Measurements from ENCODE around the gene KRT81. TPM values are rescaled to one million over a fixed set of nuclear protein-coding genes. Genes with fewer than 3 reads are reported as not detected.

The KRT81 gene
- total and polyA plus RNA-seq, 2 of the 4 experiments (the other 2 are of a cell fraction), result under 0.01 to 0.05 TPM

- WGBS, 2 experiments (ENCODE audit: extremely low coverage in 2 of 2, insufficient read length in 1 of 2), result no CpG with 5 or more reads among the region's 3 CpGs
- no TSS peak for BruUV-seq (replicated peaks)
These were observed 54.8 kb downstream of the KRT81 start for GRCh38 chr12:52236386-52237050.

More at GRCh38 chr12:52236386-52237050, 54.8 kb downstream of the KRT81 start:
- H4K5ac ChIP-seq (ENCODE audit: low read depth, low read length), result no peak overlapping the region
- no peak overlapping the region for H2BK20ac ChIP-seq (ENCODE audit: low read depth, low read length)
- H3K4ac ChIP-seq (ENCODE audit: low read depth, low read length), result no peak overlapping the region
- H3K27me3 ChIP-seq (ENCODE audit: control insufficient read depth, insufficient read depth, low read length), result no peaks in the 10 kb centered on the region
- CTCF ChIA-PET, result interaction anchor here (1.5 to 2.7 kb wide), 2 partner anchors 43 to 91 kb away, joined by 3 to 14 read pairs; no protein-coding TSS in a partner anchor
- no peak overlapping the region for H2BK120ac ChIP-seq (ENCODE audit: low read depth, low read length)
- H3K4me2 ChIP-seq (ENCODE audit: low read depth, low read length), result no peak overlapping the region
- in situ Hi-C loops (cut with MboI; ENCODE audit: low sequenced_read_pairs), result no loop called here
- no peak overlapping the region for H2AFZ ChIP-seq (replicated peaks; ENCODE audit: low read length, poor library complexity)
- POLR2A ChIA-PET (ENCODE audit: unreplicated experiment), result no interaction called here
- no peak for TF ChIP-seq ELK1 (IDR thresholded peaks at IDR 0.05; ENCODE audit: borderline replicate concordance, low read depth, low read length)
- H2BK15ac ChIP-seq (ENCODE audit: low read depth, low read length), result no peak overlapping the region
- H4K8ac ChIP-seq (ENCODE audit: low read depth in 2 of 2, low read length in 2 of 2), result no peak overlapping the region
- no peak overlapping the region for H3K9ac ChIP-seq (ENCODE audit: low read depth, low read length)
- H3K4me3 ChIP-seq (ENCODE audit: insufficient read depth, low read depth, low read length), result no peak overlapping the region
- H3K4me1 ChIP-seq (ENCODE audit: control insufficient read depth, insufficient read depth, low read length), result peaks cover 6% of the 10 kb centered on the region
- H4K20me1 ChIP-seq (ENCODE audit: insufficient read depth, low read length), result no peaks in the 10 kb centered on the region
- peaks cover 0 to 7% of the 10 kb centered on the region in 2 experiments; a peak in 2 of 4 replicates for H3K79me1 ChIP-seq (ENCODE audit: low read depth in 1 of 2, low read length in 2 of 2)
- H2AK5ac ChIP-seq (ENCODE audit: low read depth, low read length), result peak overlapping the region; percentile 13; the same call in 1 of the 2 replicates
- intact Hi-C loops (cut with micrococcal nuclease), result no loop called here
- H2AK9ac ChIP-seq (replicated peaks; ENCODE audit: low read depth, low read length, poor library complexity), result no peak overlapping the region
- H3K23ac ChIP-seq (ENCODE audit: low read depth, low read length), result no peak overlapping the region
- no peak overlapping the region for H3K18ac ChIP-seq (ENCODE audit: low read depth, low read length)
- no peak overlapping the region for H3K27ac ChIP-seq (ENCODE audit: insufficient read depth, low read length)
- ATAC-seq (ENCODE audit: low read depth) (no peak), DNase-seq (no peak)
- peak overlapping the region; percentile 9; the same call in 1 of the 2 replicates for H4K91ac ChIP-seq (ENCODE audit: insufficient read depth, low read depth, low read length)
- H2BK5ac ChIP-seq (ENCODE audit: low read depth, low read length, poor library complexity, severe bottlenecking), result no peak overlapping the region
- H3K9me1 ChIP-seq (ENCODE audit: insufficient read depth, low read length), result peaks cover 10% of the 10 kb centered on the region
- no peaks in the 10 kb centered on the region for H3K36me3 ChIP-seq (ENCODE audit: control insufficient read depth, insufficient read depth, low read length)
- no peaks in the 10 kb centered on the region for H3K9me3 ChIP-seq (ENCODE audit: control insufficient read depth, insufficient read depth, low read length)
- no peak overlapping the region for H3K56ac ChIP-seq (ENCODE audit: extremely low read depth, insufficient read depth, low read length)
- no peak overlapping the region for H3K14ac ChIP-seq (replicated peaks; ENCODE audit: low read depth, low read length)
- dilution Hi-C loops (cut with HindIII; ENCODE audit: low sequenced_read_pairs, unreplicated experiment), result no loop called here

Other genes starting within 250 kb of the KRT81 start
- gene NR4A1, start 240.1 kb downstream of the KRT81 start, total RNA-seq (2012; rRNA removed), result 6.6 and 23.1 TPM in 2 replicates
- 34.1 and 120 TPM in 2 replicates for gene NR4A1, start 240.1 kb downstream of the KRT81 start, polyA plus RNA-seq (2012; rRNA removed)
- gene ATG101, start 221.6 kb downstream of the KRT81 start, total RNA-seq (2012; rRNA removed), result 158 and 167 TPM in 2 replicates
- gene ATG101, start 221.6 kb downstream of the KRT81 start, polyA plus RNA-seq (2012; rRNA removed), result 93.9 and 113 TPM in 2 replicates
- not detected in 2 replicates for gene SMIM41, start 211.8 kb downstream of the KRT81 start, total RNA-seq (2012; rRNA removed)
- gene SMIM41, start 211.8 kb downstream of the KRT81 start, polyA plus RNA-seq (2012; rRNA removed), result not detected in 2 replicates
- gene KRT80, start 99.5 kb downstream of the KRT81 start, total RNA-seq (2012; rRNA removed), result 0.54 and 0.56 TPM in 2 replicates
- gene KRT80, start 99.5 kb downstream of the KRT81 start, polyA plus RNA-seq (2012; rRNA removed), result 3.4 TPM in 2 replicates
- 0.54 and 1.4 TPM in 2 replicates for gene KRT7, start 58.3 kb downstream of the KRT81 start, total RNA-seq (2012; rRNA removed)
- 1.4 and 1.7 TPM in 2 replicates for gene KRT7, start 58.3 kb downstream of the KRT81 start, polyA plus RNA-seq (2012; rRNA removed)
- not detected in 2 replicates for gene KRT86, start 16.9 kb downstream of the KRT81 start, total RNA-seq (2012; rRNA removed)
- 0.06 TPM in 1 of 2 replicates, not detected in the other for gene KRT86, start 16.9 kb downstream of the KRT81 start, polyA plus RNA-seq (2012; rRNA removed)
- not detected in 2 replicates for gene KRT83, start 29.9 kb upstream of the KRT81 start, total RNA-seq (2012; rRNA removed)
- not detected in 2 replicates for gene KRT83, start 29.9 kb upstream of the KRT81 start, polyA plus RNA-seq (2012; rRNA removed)
- not detected in 2 replicates for gene KRT85, start 75.9 kb upstream of the KRT81 start, total RNA-seq (2012; rRNA removed)
- gene KRT85, start 75.9 kb upstream of the KRT81 start, polyA plus RNA-seq (2012; rRNA removed), result not detected in 2 replicates
- gene KRT84, start 94.1 kb upstream of the KRT81 start, total RNA-seq (2012; rRNA removed), result not detected in 2 replicates
- gene KRT84, start 94.1 kb upstream of the KRT81 start, polyA plus RNA-seq (2012; rRNA removed), result not detected in 2 replicates
- gene KRT82, start 114.8 kb upstream of the KRT81 start, total RNA-seq (2012; rRNA removed), result not detected in 2 replicates
- not detected in 2 replicates for gene KRT82, start 114.8 kb upstream of the KRT81 start, polyA plus RNA-seq (2012; rRNA removed)
- not detected in 2 replicates for gene KRT75, start 142.8 kb upstream of the KRT81 start, total RNA-seq (2012; rRNA removed)
- gene KRT75, start 142.8 kb upstream of the KRT81 start, polyA plus RNA-seq (2012; rRNA removed), result not detected in 2 replicates
- not detected in 2 replicates for gene KRT6B, start 160.6 kb upstream of the KRT81 start, total RNA-seq (2012; rRNA removed)
- not detected in 2 replicates for gene KRT6B, start 160.6 kb upstream of the KRT81 start, polyA plus RNA-seq (2012; rRNA removed)
- gene KRT6C, start 182.3 kb upstream of the KRT81 start, total RNA-seq (2012; rRNA removed), result not detected in 2 replicates
- not detected in 2 replicates for gene KRT6C, start 182.3 kb upstream of the KRT81 start, polyA plus RNA-seq (2012; rRNA removed)
- gene KRT6A, start 201.7 kb upstream of the KRT81 start, total RNA-seq (2012; rRNA removed), result not detected in 2 replicates
- not detected in 2 replicates for gene KRT6A, start 201.7 kb upstream of the KRT81 start, polyA plus RNA-seq (2012; rRNA removed)
- not detected in 2 replicates for gene KRT5, start 228.9 kb upstream of the KRT81 start, total RNA-seq (2012; rRNA removed)
- not detected in 2 replicates for gene KRT5, start 228.9 kb upstream of the KRT81 start, polyA plus RNA-seq (2012; rRNA removed)

All from IMR-90 (cell line).